Activated CD8-positive, alpha-beta T cell treated with anti-CD3 and anti-CD28 coated beads, Interleukin-2, amount 10 ng/mL, durations not matched to agents 7 days and 5 days (primary cell): Measurements from ENCODE around the gene RPP14. TPM values are rescaled to one million over a fixed set of nuclear protein-coding genes. Genes with fewer than 3 reads are reported as not detected.
A peak's percentile ranks its signal among the peaks of the same experiment; 100 is the strongest.

Experiments
- ATAC-seq: fragments of 150-1000 bp; cut with Tn5 transposase; one replicate; pipeline ENCODE4 v1.10.0; 2021; ENCODE audit warnings: moderate library complexity
- CTCF ChIA-PET: fragments of 350-600 bp; sonication (Branson Sonifier 250); formaldehyde crosslinking; loops from one replicate; lab custom pipeline; 2021; ENCODE audit warnings: antibody characterized with exemption; lab: Charles Lee
- POLR2A ChIA-PET: fragments of 350-600 bp; sonication (Branson Sonifier 250); formaldehyde crosslinking; loops from one replicate; lab custom pipeline; 2021; ENCODE audit warnings: antibody characterized with exemption; lab: Charles Lee
- DNase-seq: peaks from one replicate; pipeline ENCODE4 v3.0.0-alpha.2; 2020
- H3K27ac Mint-ChIP-seq: one replicate; pipeline ENCODE4 v1.8.0; 2021; ENCODE audit warnings: mild to moderate bottlenecking, mixed read lengths
- H3K27me3 Mint-ChIP-seq: one replicate; pipeline ENCODE4 v1.8.0; 2021; ENCODE audit warnings: low read depth, mixed read lengths
- H3K36me3 Mint-ChIP-seq: one replicate; pipeline ENCODE4 v1.8.0; 2021; ENCODE audit warnings: low read depth, mixed read lengths
- H3K4me1 Mint-ChIP-seq: one replicate; pipeline ENCODE4 v1.8.0; 2021; ENCODE audit warnings: low read depth, mixed read lengths
- H3K4me3 Mint-ChIP-seq: one replicate; pipeline ENCODE4 v1.8.0; 2021; ENCODE audit warnings: mild to moderate bottlenecking, mixed read lengths
- H3K9me3 Mint-ChIP-seq: one replicate; pipeline ENCODE4 v1.8.0; 2022; ENCODE audit warnings: mixed read lengths; ENCODE audit not compliant: insufficient read depth
- total RNA-seq, 2 experiments: library from RNA; stranded (reverse); gene quantifications; one replicate each; pipeline ENCODE4 v1.2.3, GENCODE V29; 2021

The RPP14 gene
- total RNA-seq, 2 experiments from 2014 or later = 12.8 to 15.1 TPM

DNA sequence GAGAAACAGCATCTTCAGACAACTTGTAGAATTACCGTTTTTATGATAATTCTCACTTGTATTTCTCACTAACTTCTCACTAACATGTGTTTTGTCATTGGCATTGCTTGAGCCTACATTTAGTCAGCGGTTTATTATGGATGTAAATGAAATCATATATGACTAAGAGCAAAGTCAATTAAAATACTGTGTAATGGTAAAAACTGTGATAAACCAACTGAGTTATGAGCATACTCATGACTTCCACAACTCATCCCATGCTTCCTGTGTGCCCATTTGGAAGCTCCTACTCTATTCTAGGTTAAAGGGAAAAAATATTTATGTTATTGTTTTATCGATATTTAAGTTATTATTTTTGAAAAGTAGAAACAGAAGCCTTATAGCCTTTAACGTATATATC, 39.4 kb downstream of the RPP14 start:
- Mint-ChIP-seq H3K27me3 (no peaks in the 10 kb centered on the region), H3K4me1 (peaks cover 49% of the 10 kb centered on the region), H3K27ac (no peak overlapping the region), H3K9me3 (peaks cover 8% of the 10 kb centered on the region), H3K4me3 (no peak overlapping the region), H3K36me3 (peaks cover 53% of the 10 kb centered on the region)
- POLR2A ChIA-PET = no interaction called here
- CTCF ChIA-PET = interaction anchor here (1.1 to 1.5 kb wide), 2 partner anchors 9 to 10 kb away, joined by 3 to 4 read pairs; no protein-coding TSS in a partner anchor
- DNase-seq (no peak), ATAC-seq (no peak)

DNA sequence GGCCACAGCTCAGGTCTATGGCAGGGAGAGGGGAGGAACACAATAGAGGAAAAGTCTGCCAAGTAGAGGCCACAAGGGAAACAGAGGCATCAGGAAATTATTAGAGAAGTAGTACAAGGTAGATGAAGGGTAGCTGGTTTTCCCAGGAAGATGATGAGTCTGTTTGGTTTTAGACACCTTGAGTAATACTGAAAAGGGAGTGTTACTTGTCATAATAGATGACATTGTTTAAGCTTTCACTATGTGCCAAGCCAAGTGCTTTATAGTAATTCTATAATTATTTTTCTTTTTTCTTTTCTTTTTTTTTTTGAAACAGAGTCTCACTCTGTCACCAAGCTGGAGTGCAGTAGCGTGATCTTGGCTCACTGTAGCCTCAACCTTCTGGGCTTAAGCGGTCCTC, 40.3 kb downstream of the RPP14 start:
- peaks cover 48% of the 10 kb centered on the region for H3K4me1 Mint-ChIP-seq
- ATAC-seq (no peak), DNase-seq (no peak)
- H3K27me3 Mint-ChIP-seq = no peaks in the 10 kb centered on the region
- peaks cover 53% of the 10 kb centered on the region for H3K36me3 Mint-ChIP-seq
- H3K9me3 Mint-ChIP-seq = peaks cover 8% of the 10 kb centered on the region
- H3K4me3 Mint-ChIP-seq = no peak overlapping the region
- H3K27ac Mint-ChIP-seq = no peak overlapping the region
- CTCF ChIA-PET = interaction anchor here (1.1 to 1.5 kb wide), 2 partner anchors 10 to 11 kb away, joined by 3 to 4 read pairs; no protein-coding TSS in a partner anchor
- POLR2A ChIA-PET = interaction anchor here (0.8 to 1.1 kb wide), 2 partner anchors 10 to 12 kb away, joined by 3 to 4 read pairs; no protein-coding TSS in a partner anchor

DNA sequence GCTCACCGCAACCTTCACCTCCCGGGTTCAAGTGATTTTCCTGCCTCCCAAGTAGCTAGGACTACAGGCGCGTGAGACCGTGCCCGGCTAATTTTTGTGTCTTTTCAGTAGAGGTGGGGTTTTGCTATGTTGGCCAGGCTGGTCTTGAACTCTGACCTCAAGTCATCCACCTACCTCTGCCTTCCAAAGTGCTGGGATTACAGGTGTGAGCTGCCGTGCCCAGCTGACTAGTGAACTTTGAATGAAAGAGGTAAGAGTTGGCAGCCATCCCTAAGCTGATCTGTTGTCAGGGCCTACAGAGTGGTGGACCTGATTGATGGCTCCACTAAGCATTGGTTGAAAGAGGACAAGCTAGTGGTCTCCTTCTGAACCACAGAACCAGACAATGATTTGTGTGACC, 41.9 kb downstream of the RPP14 start:
- Mint-ChIP-seq H3K4me1 (peaks cover 64% of the 10 kb centered on the region), H3K27ac (no peak overlapping the region), H3K9me3 (peaks cover 8% of the 10 kb centered on the region), H3K27me3 (no peaks in the 10 kb centered on the region), H3K36me3 (peaks cover 54% of the 10 kb centered on the region), H3K4me3 (no peak overlapping the region)
- CTCF ChIA-PET = interaction anchor here (1.0 to 4.8 kb wide), 2 partner anchors 13 to 68 kb away, joined by 4 to 21 read pairs; no protein-coding TSS in a partner anchor
- DNase-seq (no peak), ATAC-seq (no peak)
- POLR2A ChIA-PET = interaction anchor here (5.3 kb wide), 1 partner anchor 12 kb away, joined by 42 read pairs; no protein-coding TSS in a partner anchor

DNA sequence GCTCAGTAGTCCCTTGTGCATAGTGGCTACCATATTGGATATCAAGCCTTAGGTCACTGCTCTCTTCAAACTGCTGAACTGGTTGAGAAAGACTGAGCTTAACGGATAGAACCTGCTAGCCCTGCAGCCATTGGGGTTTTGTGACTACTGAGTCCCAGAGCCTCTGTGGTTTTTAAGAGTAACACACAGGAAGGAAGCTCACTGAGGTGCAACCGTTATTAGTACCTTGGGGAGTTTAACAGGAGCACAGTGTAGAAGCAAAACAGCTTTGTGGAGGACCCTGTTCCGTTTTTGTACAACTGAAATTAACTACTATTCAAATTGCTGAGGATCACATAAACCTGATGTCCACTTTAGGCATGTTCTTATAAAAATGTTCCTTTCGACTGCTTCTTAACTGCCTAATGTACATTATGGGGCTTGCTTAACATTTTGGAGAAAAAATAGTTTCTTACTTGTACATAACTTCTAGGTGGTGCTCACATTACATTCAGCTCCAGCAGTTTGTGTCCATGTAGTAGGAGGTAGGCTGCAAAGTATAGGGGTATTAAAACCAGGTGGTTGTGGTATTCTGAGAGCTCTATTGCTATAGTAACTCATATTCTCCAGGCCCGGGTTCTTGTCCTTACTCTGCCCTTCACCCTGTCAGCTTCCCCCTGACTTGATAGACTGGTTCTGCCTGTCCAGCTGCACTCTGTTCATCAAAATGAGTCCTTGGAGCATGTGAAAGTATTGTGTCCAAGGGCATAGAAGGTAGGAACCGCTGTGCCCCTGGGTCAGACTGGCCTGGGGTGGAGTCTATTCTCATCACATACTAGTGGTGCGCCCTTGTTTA, 44.0 kb downstream of the RPP14 start:
- H3K4me1 Mint-ChIP-seq = peaks cover 81% of the 10 kb centered on the region
- ChIA-PET POLR2A (interaction anchor here (0.6 to 5.3 kb wide), 6 partner anchors 9 to 721 kb away, joined by 3 to 42 read pairs (median 4); partner anchors contain the start of genes HTD2 and RPP14), CTCF (interaction anchor here (1.0 to 5.5 kb wide), 8 partner anchors 10 to 66 kb away, joined by 3 to 47 read pairs (median 9); partner anchors contain the start of genes HTD2, PXK and RPP14)
- DNase-seq = peak; percentile 45
- H3K4me3 Mint-ChIP-seq = peak overlapping the region; percentile 10
- H3K27ac Mint-ChIP-seq = peak overlapping the region; percentile 83
- H3K9me3 Mint-ChIP-seq = peaks cover 8% of the 10 kb centered on the region
- H3K36me3 Mint-ChIP-seq = peaks cover 52% of the 10 kb centered on the region
- H3K27me3 Mint-ChIP-seq = no peaks in the 10 kb centered on the region
- ATAC-seq = no peak

DNA sequence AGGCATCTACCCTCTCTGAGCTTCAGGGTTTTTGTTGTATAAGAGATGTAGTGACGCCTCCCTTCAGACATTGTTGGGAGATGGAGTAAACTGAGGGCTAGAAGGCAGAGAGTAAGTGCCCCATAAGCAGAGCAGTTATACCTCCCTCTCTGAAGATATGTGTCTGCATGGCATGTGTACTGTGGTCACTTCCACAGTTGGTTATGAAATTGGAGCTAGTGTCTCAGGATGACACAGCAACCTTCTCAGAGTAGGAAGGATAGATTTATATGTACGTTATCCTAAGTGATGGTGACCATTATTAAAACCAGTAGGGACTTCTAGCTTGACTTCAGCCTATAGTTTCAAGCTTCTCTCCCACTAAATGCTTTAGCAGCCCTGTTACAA, 44.6 kb downstream of the RPP14 start:
- ATAC-seq = no peak
- no peak for DNase-seq
- no peak overlapping the region for H3K4me3 Mint-ChIP-seq
- peaks cover 86% of the 10 kb centered on the region for H3K4me1 Mint-ChIP-seq
- CTCF ChIA-PET = interaction anchor here (1.4 to 5.5 kb wide), 6 partner anchors 10 to 65 kb away, joined by 3 to 47 read pairs (median 17); partner anchors contain the start of genes HTD2 and RPP14
- H3K27me3 Mint-ChIP-seq = no peaks in the 10 kb centered on the region
- H3K36me3 Mint-ChIP-seq = peaks cover 52% of the 10 kb centered on the region
- H3K9me3 Mint-ChIP-seq = peaks cover 8% of the 10 kb centered on the region
- POLR2A ChIA-PET = interaction anchor here (2.9 to 5.3 kb wide), 2 partner anchors 15 to 44 kb away, joined by 11 to 42 read pairs; partner anchors contain the start of genes HTD2 and RPP14
- peak overlapping the region; percentile 83 for H3K27ac Mint-ChIP-seq

DNA sequence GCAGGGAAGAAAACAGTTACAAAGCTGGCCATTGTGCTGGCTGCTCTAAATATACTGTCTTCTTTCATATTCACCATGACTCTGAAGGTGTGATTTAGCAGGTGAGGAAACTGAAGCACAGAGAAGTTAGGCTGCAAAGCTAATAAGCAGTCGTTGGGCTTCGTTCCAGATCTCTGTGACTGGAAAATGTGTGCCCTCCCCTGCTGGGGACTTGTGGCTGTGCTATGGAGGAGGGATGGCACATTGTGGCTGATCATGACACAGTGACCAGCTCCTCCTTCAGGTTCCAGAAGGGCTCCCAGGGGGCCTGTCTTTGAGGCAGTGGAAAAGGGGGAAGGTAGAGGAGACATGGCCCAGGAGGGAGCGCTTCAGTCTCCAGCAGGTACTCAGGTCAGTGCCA, 45.9 kb downstream of the RPP14 start:
- Mint-ChIP-seq H3K9me3 (peaks cover 8% of the 10 kb centered on the region), H3K27me3 (no peaks in the 10 kb centered on the region), H3K4me1 (peaks cover 89% of the 10 kb centered on the region), H3K4me3 (no peak overlapping the region), H3K27ac (peak overlapping the region; percentile 71), H3K36me3 (peaks cover 48% of the 10 kb centered on the region)
- DNase-seq (no peak), ATAC-seq (no peak)
- ChIA-PET CTCF (interaction anchor here (1.2 to 5.5 kb wide), 7 partner anchors 8 to 64 kb away, joined by 3 to 47 read pairs (median 13); partner anchors contain the start of genes HTD2 and RPP14), POLR2A (interaction anchor here (2.9 to 5.3 kb wide), 2 partner anchors 16 to 45 kb away, joined by 11 to 42 read pairs; partner anchors contain the start of genes HTD2 and RPP14)

DNA sequence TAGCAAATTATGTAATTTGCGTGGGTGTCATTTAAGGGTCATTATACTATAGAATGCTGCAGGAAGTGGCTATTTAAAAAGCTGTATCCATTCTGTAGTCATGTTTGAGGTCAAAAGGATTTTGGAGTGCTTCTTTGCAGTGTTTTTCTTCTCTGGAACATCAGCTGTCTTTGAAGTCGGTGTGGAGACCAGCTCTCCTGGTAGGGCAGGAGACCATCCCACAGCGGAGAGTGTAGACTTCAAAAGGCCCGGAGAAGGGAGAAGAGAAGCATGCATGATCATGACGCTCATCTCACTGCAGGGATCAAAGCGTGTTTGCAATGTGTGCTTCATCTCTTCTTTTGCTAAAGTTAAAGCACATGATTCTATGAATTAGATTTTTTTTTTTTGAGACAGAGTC, 46.6 kb downstream of the RPP14 start:
- CTCF ChIA-PET = interaction anchor here (1.2 to 5.5 kb wide), 7 partner anchors 9 to 63 kb away, joined by 3 to 47 read pairs (median 4); no protein-coding TSS in a partner anchor
- DNase-seq = no peak
- POLR2A ChIA-PET = interaction anchor here (0.8 to 5.3 kb wide), 2 partner anchors 17 to 21 kb away, joined by 3 to 42 read pairs; no protein-coding TSS in a partner anchor
- no peak for ATAC-seq
- no peaks in the 10 kb centered on the region for H3K27me3 Mint-ChIP-seq
- H3K4me1 Mint-ChIP-seq = peaks cover 89% of the 10 kb centered on the region
- peaks cover 41% of the 10 kb centered on the region for H3K36me3 Mint-ChIP-seq
- peak overlapping the region; percentile 62 for H3K27ac Mint-ChIP-seq
- H3K9me3 Mint-ChIP-seq = peaks cover 8% of the 10 kb centered on the region
- no peak overlapping the region for H3K4me3 Mint-ChIP-seq

DNA sequence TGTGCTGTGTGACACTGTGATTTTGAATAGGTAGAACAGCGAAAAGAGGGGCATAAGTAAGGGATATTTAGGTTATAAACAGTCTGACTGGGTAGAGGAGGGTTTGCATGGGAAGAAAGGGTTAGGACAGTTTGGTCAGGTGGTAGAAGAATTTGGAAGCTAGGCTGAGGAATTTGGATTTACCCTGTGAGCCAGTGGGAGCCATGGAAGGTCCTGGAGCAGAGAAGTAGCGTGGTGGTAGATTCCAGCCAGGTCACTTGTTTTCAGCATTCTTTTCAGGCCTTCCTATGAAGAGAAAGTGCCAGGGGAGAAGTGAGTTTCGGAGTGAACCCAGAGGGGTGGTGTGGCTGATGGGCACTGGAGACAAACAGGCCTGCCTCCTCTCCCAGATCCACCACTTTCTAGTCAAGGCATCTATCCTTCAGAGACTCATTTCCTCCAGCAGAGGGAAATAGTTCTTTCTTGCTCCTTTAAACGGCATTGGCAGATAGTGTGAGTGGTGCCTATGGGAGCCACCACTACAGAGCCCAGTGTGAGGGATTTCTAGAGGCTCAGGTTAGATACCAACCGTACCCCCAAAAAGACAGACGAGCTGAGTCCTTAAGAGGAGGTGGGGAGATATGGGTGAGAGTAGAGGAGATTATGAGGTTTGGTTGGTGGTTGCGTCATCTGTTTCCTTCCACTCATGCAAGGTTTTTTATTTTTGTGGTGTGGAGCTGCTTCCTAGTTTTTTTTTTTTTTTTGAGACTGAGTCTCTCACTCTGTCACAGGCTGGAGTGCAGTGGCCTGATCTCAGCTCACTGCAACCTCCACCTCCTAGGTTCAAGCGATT, 47.9 kb downstream of the RPP14 start:
- Mint-ChIP-seq H3K36me3 (peaks cover 29% of the 10 kb centered on the region), H3K27ac (peak overlapping the region; percentile 96), H3K9me3 (peaks cover 8% of the 10 kb centered on the region), H3K4me1 (peaks cover 87% of the 10 kb centered on the region), H3K4me3 (peak overlapping the region; percentile 71), H3K27me3 (no peaks in the 10 kb centered on the region)
- CTCF ChIA-PET = interaction anchor here (1.0 to 5.5 kb wide), 4 partner anchors 19 to 61 kb away, joined by 4 to 47 read pairs (median 6); partner anchors contain the start of genes HTD2 and RPP14
- POLR2A ChIA-PET = interaction anchor here (0.8 to 1.1 kb wide), 3 partner anchors 9 to 47 kb away, joined by 3 read pairs; partner anchors contain the start of genes HTD2 and RPP14
- ATAC-seq (peak; percentile 83), DNase-seq (peak; percentile 77)

DNA sequence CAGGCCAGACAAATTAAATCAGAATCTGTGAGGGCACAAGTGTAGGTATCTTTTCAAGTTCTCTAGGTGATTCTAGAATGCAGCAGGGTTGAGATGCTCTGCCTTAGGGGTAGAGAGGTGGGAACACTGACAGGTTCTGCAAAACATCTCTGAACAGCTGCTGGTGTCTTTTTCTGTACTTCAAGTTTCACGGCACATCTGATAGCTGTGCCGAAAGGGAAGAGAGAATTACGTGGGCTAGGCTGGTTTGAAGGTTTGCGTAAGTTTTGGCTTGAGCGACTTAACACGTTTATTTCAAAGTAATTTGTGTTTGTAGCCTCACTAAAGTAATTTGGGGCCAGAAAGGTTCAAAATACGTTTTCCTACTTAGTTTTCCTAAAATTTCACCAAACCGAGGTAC, 49.1 kb downstream of the RPP14 start:
- ChIA-PET CTCF (interaction anchor here (0.7 to 1.9 kb wide), 2 partner anchors 10 to 60 kb away, joined by 3 to 5 read pairs; no protein-coding TSS in a partner anchor), POLR2A (no interaction called here)
- peaks cover under 1% of the 10 kb centered on the region for H3K9me3 Mint-ChIP-seq
- H3K4me3 Mint-ChIP-seq = no peak overlapping the region
- no peaks in the 10 kb centered on the region for H3K27me3 Mint-ChIP-seq
- DNase-seq (no peak), ATAC-seq (no peak)
- no peak overlapping the region for H3K27ac Mint-ChIP-seq
- H3K36me3 Mint-ChIP-seq = peaks cover 19% of the 10 kb centered on the region
- peaks cover 76% of the 10 kb centered on the region for H3K4me1 Mint-ChIP-seq

DNA sequence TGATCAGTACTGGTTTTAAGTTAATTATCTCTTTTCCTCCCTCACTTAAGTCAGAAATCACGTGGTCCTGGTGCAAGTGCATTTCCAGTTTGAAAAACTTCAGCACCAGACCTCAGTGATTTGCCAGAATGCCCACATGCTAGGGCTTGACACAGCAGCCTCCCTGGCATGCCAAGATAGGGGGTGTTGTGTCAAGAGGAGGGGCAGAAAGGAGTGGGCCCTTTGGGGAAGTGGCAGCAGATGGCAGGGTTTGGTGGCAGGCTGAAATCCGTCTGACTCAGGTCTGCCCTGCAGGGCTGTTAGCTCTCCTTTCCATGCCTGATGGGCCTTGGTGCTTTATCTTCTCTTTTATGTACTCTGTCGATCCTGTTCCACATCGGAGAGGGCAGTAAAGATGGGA, 50.0 kb downstream of the RPP14 start:
- Mint-ChIP-seq H3K4me1 (peaks cover 68% of the 10 kb centered on the region), H3K27me3 (no peaks in the 10 kb centered on the region), H3K4me3 (no peak overlapping the region), H3K27ac (peak overlapping the region; percentile 52), H3K9me3 (no peaks in the 10 kb centered on the region), H3K36me3 (peaks cover 11% of the 10 kb centered on the region)
- DNase-seq (no peak), ATAC-seq (no peak)
- ChIA-PET CTCF (interaction anchor here (0.7 kb wide), 1 partner anchor 22 kb away, joined by 4 read pairs; no protein-coding TSS in a partner anchor), POLR2A (no interaction called here)
